Right lung (tissue), 5 donors: ENCODE data around the gene NTN5. TPM values are rescaled to one million over a fixed set of nuclear protein-coding genes. Genes with fewer than 3 reads are reported as not detected.
"Not testable (repeated sequence)": the region's sequence is repeated elsewhere in the genome, so short reads cannot be mapped to it uniquely, and the experiment has no call there.

Source experiments
- DNase-seq, 2 donors: peaks; one replicate each; pipeline ENCODE4 v3.0.0-alpha.2; 2013
- polyA plus RNA-seq, 5 donors: library from polyadenylated mRNA; unstranded; fragments of 120-200 nt; gene quantifications; one replicate each; pipeline versions ENCODE4 v1.2.1 to v1.2.3, GENCODE V29; 2013; ENCODE audit warnings: inconsistent platforms in 1 of 5, low replicate concordance in 1 of 5; ENCODE audit not compliant: insufficient read length in 5 of 5, insufficient read depth in 1 of 5

NTN5 gene
- polyA plus RNA-seq, 5 donors: 0.43 to 2.2 (median 1.5) TPM

GRCh38 chr19:48644355-48644754, 28.5 kb downstream of the NTN5 start:
- DNase-seq: no peak

- no peak for DNase-seq
Measured at GRCh38 chr19:48642862-48643261, 30.0 kb downstream of the NTN5 start.

- no peak for DNase-seq
Measured at GRCh38 chr19:48641850-48642249, 31.0 kb downstream of the NTN5 start.

- DNase-seq: no peak
Measured at GRCh38 chr19:48639483-48640375, 33.1 kb downstream of the NTN5 start.

GRCh38 chr19:48638831-48639381, 33.9 kb downstream of the NTN5 start:
- no peak for DNase-seq

- DNase-seq: peak; percentile 91
Measured at GRCh38 chr19:48637948-48638830, 34.6 kb downstream of the NTN5 start.

- peak; percentile 99 for DNase-seq
Measured at GRCh38 chr19:48637449-48637947, 35.3 kb downstream of the NTN5 start.

- DNase-seq: no peak
Measured at GRCh38 chr19:48636859-48637448, 35.9 kb downstream of the NTN5 start, which contains the start of gene DBP. Gene DBP, minus strand, starts transcription at chr19:48637379. Its CDS starts 385 bp downstream, at chr19:48636994.

- no peak for DNase-seq
Measured at GRCh38 chr19:48635966-48636858, 36.6 kb downstream of the NTN5 start.

- no peak for DNase-seq
Measured at GRCh38 chr19:48635263-48635965, 37.4 kb downstream of the NTN5 start.

GRCh38 chr19:48634424-48635262, 38.2 kb downstream of the NTN5 start:
- peak; percentile 90 to 93 for DNase-seq

GRCh38 chr19:48634036-48634342, 38.8 kb downstream of the NTN5 start:
- DNase-seq: no peak

GRCh38 chr19:48633148-48634035, 39.4 kb downstream of the NTN5 start:
- DNase-seq: no peak

GRCh38 chr19:48632692-48633147, 40.1 kb downstream of the NTN5 start:
- DNase-seq: no peak

- DNase-seq: not testable (repeated sequence)
Measured at GRCh38 chr19:48632286-48632685, 40.5 kb downstream of the NTN5 start.

- DNase-seq: no peak
Measured at GRCh38 chr19:48631225-48631624, 41.6 kb downstream of the NTN5 start.

GRCh38 chr19:48630296-48631063, 42.3 kb downstream of the NTN5 start:
- DNase-seq: no peak
